ENCODE results near the gene R3HDM2.

The R3HDM2 gene

DNA sequence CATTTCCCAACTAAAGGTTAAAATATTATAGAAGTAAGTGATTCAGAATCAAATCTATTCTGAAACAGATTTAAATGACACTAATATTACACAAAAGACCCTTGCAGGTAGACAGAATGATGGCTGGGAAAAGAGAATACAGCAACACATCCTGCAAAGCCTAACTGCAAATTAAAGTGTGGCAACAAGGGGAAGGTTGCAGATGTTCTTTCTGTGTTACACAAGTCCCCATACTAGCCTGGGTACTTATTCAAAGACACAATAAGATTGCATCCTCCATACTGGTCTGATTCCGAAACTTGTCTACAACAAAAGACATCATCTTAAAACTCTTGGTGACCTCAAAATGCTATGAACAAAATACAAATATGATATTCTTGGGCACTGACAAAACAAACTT, 50.5 kb downstream of the R3HDM2 start:
- H3K27ac ChIP-seq (replicated peaks; ENCODE audit: low read length) = no peak overlapping the region
- no peaks in the 10 kb centered on the region for H3K27me3 ChIP-seq (ENCODE audit: control insufficient read depth in 3 of 3, insufficient read depth in 3 of 3, low read depth in 1 of 3, low read length in 3 of 3)
- H3K23ac ChIP-seq (ENCODE audit: low read depth, low read length, poor library complexity) = no peak overlapping the region
- H3K9me3 ChIP-seq (replicated peaks in 1 of 2; ENCODE audit: control insufficient read depth in 2 of 2, insufficient read depth in 1 of 2, low read depth in 1 of 2, low read length in 2 of 2) = no peaks in the 10 kb centered on the region
- no peak overlapping the region for H4K91ac ChIP-seq (ENCODE audit: low read depth, low read length, poor library complexity)
- H3K4me3 ChIP-seq (ENCODE audit: low read length in 2 of 2) = no peak overlapping the region
- H3K4me2 ChIP-seq (ENCODE audit: insufficient read depth, low read length, poor library complexity, severe bottlenecking) = no peak overlapping the region
- no peak overlapping the region for H4K8ac ChIP-seq (ENCODE audit: low read depth, low read length)
- no peak overlapping the region for H3K9ac ChIP-seq (ENCODE audit: low read depth, low read length, poor library complexity)
- H2AK5ac ChIP-seq (ENCODE audit: low read depth, low read length) = no peak overlapping the region
- H3K4me1 ChIP-seq (ENCODE audit: control insufficient read depth in 2 of 2, insufficient read depth in 1 of 2, low read depth in 1 of 2, low read length in 2 of 2) = no peaks in the 10 kb centered on the region
- no peak overlapping the region for H3K4ac ChIP-seq (ENCODE audit: low read length)
- no peak for DNase-seq (ENCODE audit: low spot score)
- H3K14ac ChIP-seq (ENCODE audit: low read length) = no peak overlapping the region
- no peak overlapping the region for H2BK5ac ChIP-seq (ENCODE audit: low read length)
- H3K18ac ChIP-seq (ENCODE audit: low read length) = no peak overlapping the region
- no peak overlapping the region for H2BK120ac ChIP-seq (ENCODE audit: low read depth, low read length)
- no peak overlapping the region for H2BK12ac ChIP-seq (ENCODE audit: low read length)
- H3K36me3 ChIP-seq (replicated peaks in 1 of 2; ENCODE audit: control insufficient read depth in 2 of 2, insufficient read depth in 2 of 2, low read length in 2 of 2) = peaks cover 0 to 5% of the 10 kb centered on the region in 2 donors
- H2BK15ac ChIP-seq (ENCODE audit: low read length) = no peak overlapping the region
- H2AFZ ChIP-seq (ENCODE audit: low read length) = no peak overlapping the region
- WGBS, 2 donors (ENCODE audit: extremely low coverage in 2 of 2, insufficient read length in 2 of 2, insufficient replicate concordance in 1 of 2) = no CpG with 5 or more reads among the region's 1 CpG
- H3K79me1 ChIP-seq (ENCODE audit: low read depth, low read length) = no peaks in the 10 kb centered on the region

GRCh38 chr12:57377103-57377840, 53.6 kb downstream of the R3HDM2 start:
- Histone ChIP-seq H3K9ac (ENCODE audit: low read depth, low read length, poor library complexity) (no peak overlapping the region), H3K36me3 (replicated peaks in 1 of 2; ENCODE audit: control insufficient read depth in 2 of 2, insufficient read depth in 2 of 2, low read length in 2 of 2) (peaks cover 0 to 5% of the 10 kb centered on the region in 2 donors), H2BK15ac (ENCODE audit: low read length) (no peak overlapping the region), H3K18ac (ENCODE audit: low read length) (no peak overlapping the region), H3K4ac (ENCODE audit: low read length) (no peak overlapping the region), H3K4me1 (ENCODE audit: control insufficient read depth in 2 of 2, insufficient read depth in 1 of 2, low read depth in 1 of 2, low read length in 2 of 2) (no peaks in the 10 kb centered on the region), H2BK120ac (ENCODE audit: low read depth, low read length) (no peak overlapping the region), H4K91ac (ENCODE audit: low read depth, low read length, poor library complexity) (no peak overlapping the region), H3K27me3 (ENCODE audit: control insufficient read depth in 3 of 3, insufficient read depth in 3 of 3, low read depth in 1 of 3, low read length in 3 of 3) (no peaks in the 10 kb centered on the region), H3K27ac (replicated peaks; ENCODE audit: low read length) (no peak overlapping the region), H3K79me1 (ENCODE audit: low read depth, low read length) (no peaks in the 10 kb centered on the region), H3K9me3 (replicated peaks in 1 of 2; ENCODE audit: control insufficient read depth in 2 of 2, insufficient read depth in 1 of 2, low read depth in 1 of 2, low read length in 2 of 2) (no peaks in the 10 kb centered on the region), H3K23ac (ENCODE audit: low read depth, low read length, poor library complexity) (no peak overlapping the region), H3K14ac (ENCODE audit: low read length) (no peak overlapping the region), H2AFZ (ENCODE audit: low read length) (no peak overlapping the region), H3K4me3 (ENCODE audit: low read length in 2 of 2) (no peak overlapping the region), H2BK12ac (ENCODE audit: low read length) (no peak overlapping the region), H4K8ac (ENCODE audit: low read depth, low read length) (no peak overlapping the region), H2BK5ac (ENCODE audit: low read length) (no peak overlapping the region), H3K4me2 (ENCODE audit: insufficient read depth, low read length, poor library complexity, severe bottlenecking) (no peak overlapping the region), H2AK5ac (ENCODE audit: low read depth, low read length) (no peak overlapping the region)
- WGBS, 2 donors (ENCODE audit: extremely low coverage in 2 of 2, insufficient read length in 2 of 2, insufficient replicate concordance in 1 of 2) = no CpG with 5 or more reads among the region's 3 CpGs
- DNase-seq (ENCODE audit: low spot score) = no peak

- Histone ChIP-seq H3K4ac (ENCODE audit: low read length) (no peak overlapping the region), H2BK15ac (ENCODE audit: low read length) (no peak overlapping the region), H2AK5ac (ENCODE audit: low read depth, low read length) (no peak overlapping the region), H2BK5ac (ENCODE audit: low read length) (no peak overlapping the region), H2AFZ (ENCODE audit: low read length) (no peak overlapping the region), H2BK12ac (ENCODE audit: low read length) (no peak overlapping the region), H3K36me3 (replicated peaks in 1 of 2; ENCODE audit: control insufficient read depth in 2 of 2, insufficient read depth in 2 of 2, low read length in 2 of 2) (peaks cover 0 to 7% of the 10 kb centered on the region in 2 donors), H3K23ac (ENCODE audit: low read depth, low read length, poor library complexity) (no peak overlapping the region), H3K4me1 (ENCODE audit: control insufficient read depth in 2 of 2, insufficient read depth in 1 of 2, low read depth in 1 of 2, low read length in 2 of 2) (no peaks in the 10 kb centered on the region), H3K18ac (ENCODE audit: low read length) (no peak overlapping the region), H4K8ac (ENCODE audit: low read depth, low read length) (no peak overlapping the region), H3K27me3 (ENCODE audit: control insufficient read depth in 3 of 3, insufficient read depth in 3 of 3, low read depth in 1 of 3, low read length in 3 of 3) (no peaks in the 10 kb centered on the region), H2BK120ac (ENCODE audit: low read depth, low read length) (no peak overlapping the region), H4K91ac (ENCODE audit: low read depth, low read length, poor library complexity) (no peak overlapping the region), H3K9ac (ENCODE audit: low read depth, low read length, poor library complexity) (no peak overlapping the region), H3K27ac (replicated peaks; ENCODE audit: low read length) (no peak overlapping the region), H3K4me2 (ENCODE audit: insufficient read depth, low read length, poor library complexity, severe bottlenecking) (no peak overlapping the region), H3K14ac (ENCODE audit: low read length) (no peak overlapping the region), H3K9me3 (replicated peaks in 1 of 2; ENCODE audit: control insufficient read depth in 2 of 2, insufficient read depth in 1 of 2, low read depth in 1 of 2, low read length in 2 of 2) (peaks cover 0 to 6% of the 10 kb centered on the region in 2 donors), H3K79me1 (ENCODE audit: low read depth, low read length) (no peaks in the 10 kb centered on the region), H3K4me3 (ENCODE audit: low read length in 2 of 2) (no peak overlapping the region)
- WGBS, 2 donors (ENCODE audit: extremely low coverage in 2 of 2, insufficient read length in 2 of 2, insufficient replicate concordance in 1 of 2) = no CpG with 5 or more reads among the region's 4 CpGs
- no peak for DNase-seq (ENCODE audit: low spot score)
These were observed 58.6 kb downstream of the R3HDM2 start for GRCh38 chr12:57372233-57372632.

GRCh38 chr12:57370696-57371095, 60.1 kb downstream of the R3HDM2 start:
- no peaks in the 10 kb centered on the region for H3K27me3 ChIP-seq (ENCODE audit: control insufficient read depth in 3 of 3, insufficient read depth in 3 of 3, low read depth in 1 of 3, low read length in 3 of 3)
- H3K79me1 ChIP-seq (ENCODE audit: low read depth, low read length) = no peaks in the 10 kb centered on the region
- no peaks in the 10 kb centered on the region for H3K4me1 ChIP-seq (ENCODE audit: control insufficient read depth in 2 of 2, insufficient read depth in 1 of 2, low read depth in 1 of 2, low read length in 2 of 2)
- H4K8ac ChIP-seq (ENCODE audit: low read depth, low read length) = no peak overlapping the region
- no peak overlapping the region for H3K4me2 ChIP-seq (ENCODE audit: insufficient read depth, low read length, poor library complexity, severe bottlenecking)
- H2BK120ac ChIP-seq (ENCODE audit: low read depth, low read length) = no peak overlapping the region
- no peak overlapping the region for H2AFZ ChIP-seq (ENCODE audit: low read length)
- H3K14ac ChIP-seq (ENCODE audit: low read length) = no peak overlapping the region
- peaks cover 3 to 18% of the 10 kb centered on the region in 2 donors for H3K9me3 ChIP-seq (replicated peaks in 1 of 2; ENCODE audit: control insufficient read depth in 2 of 2, insufficient read depth in 1 of 2, low read depth in 1 of 2, low read length in 2 of 2)
- H2BK5ac ChIP-seq (ENCODE audit: low read length) = no peak overlapping the region
- H3K9ac ChIP-seq (ENCODE audit: low read depth, low read length, poor library complexity) = no peak overlapping the region
- H2BK12ac ChIP-seq (ENCODE audit: low read length) = no peak overlapping the region
- no peak overlapping the region for H4K91ac ChIP-seq (ENCODE audit: low read depth, low read length, poor library complexity)
- no peak overlapping the region for H3K4ac ChIP-seq (ENCODE audit: low read length)
- DNase-seq (ENCODE audit: low spot score) = no peak
- no peak overlapping the region for H2BK15ac ChIP-seq (ENCODE audit: low read length)
- H3K27ac ChIP-seq (replicated peaks; ENCODE audit: low read length) = no peak overlapping the region
- peaks cover 2% of the 10 kb centered on the region in 2 donors for H3K36me3 ChIP-seq (replicated peaks in 1 of 2; ENCODE audit: control insufficient read depth in 2 of 2, insufficient read depth in 2 of 2, low read length in 2 of 2)
- no peak overlapping the region for H3K23ac ChIP-seq (ENCODE audit: low read depth, low read length, poor library complexity)
- no CpG with 5 or more reads among the region's 1 CpG for WGBS, 2 donors (ENCODE audit: extremely low coverage in 2 of 2, insufficient read length in 2 of 2, insufficient replicate concordance in 1 of 2)
- no peak overlapping the region for H2AK5ac ChIP-seq (ENCODE audit: low read depth, low read length)
- no peak overlapping the region for H3K4me3 ChIP-seq (ENCODE audit: low read length in 2 of 2)
- H3K18ac ChIP-seq (ENCODE audit: low read length) = no peak overlapping the region
